Mesothelial cell of epicardium (in vitro differentiated cells): Measurements from ENCODE around the gene CASZ1. TPM values are rescaled to one million over a fixed set of nuclear protein-coding genes. Genes with fewer than 3 reads are reported as not detected.

Source experiments
- DNase-seq, 2 experiments: peaks; one replicate each; pipeline ENCODE4 v3.0.0; 2021; ENCODE audit warnings: low spot score in 2 of 2; ENCODE audit not compliant: unreplicated experiment in 2 of 2
- H3K27ac Mint-ChIP-seq: 2 replicates; pipeline ENCODE4 v1.8.0; 2021; ENCODE audit warnings: mixed read lengths
- H3K27me3 Mint-ChIP-seq: 2 replicates; pipeline ENCODE4 v1.8.0; 2021; ENCODE audit warnings: low read depth, mixed read lengths
- H3K36me3 Mint-ChIP-seq: 2 replicates; pipeline ENCODE4 v1.8.0; 2021; ENCODE audit warnings: mixed read lengths
- H3K4me1 Mint-ChIP-seq: 2 replicates; pipeline ENCODE4 v1.8.0; 2021; ENCODE audit warnings: mixed read lengths
- H3K4me3 Mint-ChIP-seq: 2 replicates; pipeline ENCODE4 v1.8.0; 2021; ENCODE audit warnings: mild to moderate bottlenecking, moderate library complexity, mixed read lengths
- H3K9me3 Mint-ChIP-seq: 2 replicates; pipeline ENCODE4 v1.8.0; 2021; ENCODE audit warnings: mixed read lengths
- total RNA-seq: library from RNA; stranded (reverse); gene quantifications from 3 replicates; pipeline ENCODE4 v1.2.1, GENCODE V29; 2021
- TF ChIP-seq, protein P1 (sequence below): fragments of 200-600 bp; sonication (generic); IDR thresholded peaks from one replicate; pipeline ENCODE4 v1.5.0; 2021; ENCODE audit warnings: antibody characterized with exemption; ENCODE audit not compliant: unreplicated experiment

Gene CASZ1
- total RNA-seq, 1 donor from 2014 or later, result 8.9 TPM

DNA sequence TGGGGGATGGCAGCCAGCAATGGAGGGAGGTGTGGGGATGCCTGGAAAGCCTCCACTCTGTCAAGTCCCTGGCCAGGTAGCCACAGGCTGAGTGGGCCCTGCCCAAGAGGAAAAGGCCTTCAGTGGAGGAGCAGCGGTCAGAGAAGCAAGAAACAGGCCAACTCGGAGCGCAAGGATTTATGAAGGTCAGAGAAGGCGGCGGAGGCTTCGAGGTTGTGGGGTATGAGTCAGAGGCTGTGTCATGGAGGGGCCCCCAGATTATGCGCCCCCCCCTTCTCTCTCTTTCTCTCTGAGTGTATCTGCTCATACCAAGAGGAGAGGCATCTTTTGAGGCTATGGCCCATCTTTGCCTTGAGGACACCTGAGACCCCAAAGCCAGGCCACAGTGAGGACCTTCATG lies 99.5 kb downstream of the CASZ1 start:
- H3K4me1 Mint-ChIP-seq, result peaks cover 44% of the 10 kb centered on the region
- H3K36me3 Mint-ChIP-seq, result no peaks in the 10 kb centered on the region
- TF ChIP-seq, protein P1, sequence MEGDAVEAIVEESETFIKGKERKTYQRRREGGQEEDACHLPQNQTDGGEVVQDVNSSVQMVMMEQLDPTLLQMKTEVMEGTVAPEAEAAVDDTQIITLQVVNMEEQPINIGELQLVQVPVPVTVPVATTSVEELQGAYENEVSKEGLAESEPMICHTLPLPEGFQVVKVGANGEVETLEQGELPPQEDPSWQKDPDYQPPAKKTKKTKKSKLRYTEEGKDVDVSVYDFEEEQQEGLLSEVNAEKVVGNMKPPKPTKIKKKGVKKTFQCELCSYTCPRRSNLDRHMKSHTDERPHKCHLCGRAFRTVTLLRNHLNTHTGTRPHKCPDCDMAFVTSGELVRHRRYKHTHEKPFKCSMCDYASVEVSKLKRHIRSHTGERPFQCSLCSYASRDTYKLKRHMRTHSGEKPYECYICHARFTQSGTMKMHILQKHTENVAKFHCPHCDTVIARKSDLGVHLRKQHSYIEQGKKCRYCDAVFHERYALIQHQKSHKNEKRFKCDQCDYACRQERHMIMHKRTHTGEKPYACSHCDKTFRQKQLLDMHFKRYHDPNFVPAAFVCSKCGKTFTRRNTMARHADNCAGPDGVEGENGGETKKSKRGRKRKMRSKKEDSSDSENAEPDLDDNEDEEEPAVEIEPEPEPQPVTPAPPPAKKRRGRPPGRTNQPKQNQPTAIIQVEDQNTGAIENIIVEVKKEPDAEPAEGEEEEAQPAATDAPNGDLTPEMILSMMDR, result no peak
- H3K27ac Mint-ChIP-seq, result no peak overlapping the region
- H3K9me3 Mint-ChIP-seq, result no peaks in the 10 kb centered on the region
- H3K27me3 Mint-ChIP-seq, result peaks cover 34% of the 10 kb centered on the region
- no peak overlapping the region for H3K4me3 Mint-ChIP-seq
- no peak for DNase-seq

DNA sequence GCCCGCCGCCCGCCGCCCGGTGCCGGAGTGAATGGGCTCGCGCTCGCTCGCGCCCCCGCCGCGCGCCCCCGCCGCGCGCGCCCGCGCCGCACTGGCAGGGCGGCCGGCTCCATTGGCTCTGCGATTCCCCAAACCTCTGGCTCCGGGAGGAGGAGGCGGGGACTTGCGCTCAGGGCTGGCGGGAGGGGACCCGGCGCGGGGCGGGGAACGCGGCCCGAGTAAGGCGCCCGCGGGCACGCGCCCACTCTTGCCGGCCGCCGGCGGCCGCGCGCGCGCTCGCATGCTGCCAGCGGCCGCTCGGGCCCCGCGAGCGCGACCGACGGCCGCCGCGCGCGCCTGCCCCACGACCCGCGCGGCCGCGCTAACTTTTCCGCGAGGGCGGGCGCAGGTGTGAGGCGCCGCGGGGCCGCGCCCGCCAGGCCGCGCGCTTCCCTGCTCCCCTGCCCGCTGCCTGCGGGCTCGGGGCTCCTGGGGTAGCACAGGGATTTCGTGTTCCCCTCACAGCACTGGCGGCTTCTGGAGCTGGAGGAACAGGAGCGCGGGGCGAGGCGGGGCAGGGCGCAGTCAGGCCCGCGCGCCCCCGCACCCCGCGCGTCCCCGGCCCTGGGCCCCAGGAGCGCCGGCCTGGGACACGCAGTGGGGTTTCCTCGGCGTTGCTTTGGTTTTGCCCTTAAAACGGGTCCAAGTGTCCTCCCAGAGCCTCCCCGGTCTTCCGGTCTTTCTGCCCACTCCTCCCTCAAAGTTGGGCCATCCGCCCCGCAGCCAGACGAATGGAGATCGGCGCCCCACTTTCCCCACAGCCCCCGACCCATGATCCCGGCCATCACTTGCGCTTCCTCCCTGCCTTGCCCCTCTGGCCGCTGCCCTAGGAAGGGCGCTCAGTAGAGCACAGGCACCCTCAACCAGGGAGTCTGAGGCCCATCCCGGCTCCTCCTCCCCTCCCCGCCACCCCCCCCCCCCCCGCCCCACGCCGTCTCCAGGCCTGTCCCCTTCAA lies 101.5 kb downstream of the CASZ1 start:
- peaks cover 39% of the 10 kb centered on the region for H3K4me1 Mint-ChIP-seq
- TF ChIP-seq, protein P1, result no peak
- H3K36me3 Mint-ChIP-seq, result no peaks in the 10 kb centered on the region
- peak; percentile 73 to 85 for DNase-seq
- peak overlapping the region; percentile 74 for H3K4me3 Mint-ChIP-seq
- peak overlapping the region; percentile 47 for H3K27ac Mint-ChIP-seq
- H3K9me3 Mint-ChIP-seq, result no peaks in the 10 kb centered on the region
- peaks cover 29% of the 10 kb centered on the region for H3K27me3 Mint-ChIP-seq

DNA sequence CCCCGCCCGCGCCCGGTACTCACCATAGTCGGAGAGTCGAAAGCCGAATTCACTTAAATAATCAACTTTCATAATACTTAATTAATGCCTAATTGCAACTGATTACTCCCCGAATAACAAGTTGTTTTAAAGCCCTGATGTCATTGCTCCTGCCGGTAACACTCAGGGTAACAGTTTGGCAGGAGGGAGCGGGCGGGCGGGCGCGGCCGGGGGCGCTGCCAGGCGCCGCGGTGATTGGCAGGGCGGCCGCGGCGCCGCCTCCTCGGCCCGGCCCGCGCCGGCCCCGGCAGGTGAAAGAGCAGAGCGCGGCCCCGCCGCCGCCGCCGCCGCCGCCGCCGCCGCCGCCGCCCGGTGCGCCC lies 102.2 kb downstream of the CASZ1 start:
- no peak for DNase-seq
- Mint-ChIP-seq H3K9me3 (no peaks in the 10 kb centered on the region), H3K4me3 (peak overlapping the region; percentile 68), H3K36me3 (no peaks in the 10 kb centered on the region), H3K27me3 (peaks cover 28% of the 10 kb centered on the region), H3K27ac (no peak overlapping the region), H3K4me1 (peaks cover 32% of the 10 kb centered on the region)
- TF ChIP-seq, protein P1, result no peak

DNA sequence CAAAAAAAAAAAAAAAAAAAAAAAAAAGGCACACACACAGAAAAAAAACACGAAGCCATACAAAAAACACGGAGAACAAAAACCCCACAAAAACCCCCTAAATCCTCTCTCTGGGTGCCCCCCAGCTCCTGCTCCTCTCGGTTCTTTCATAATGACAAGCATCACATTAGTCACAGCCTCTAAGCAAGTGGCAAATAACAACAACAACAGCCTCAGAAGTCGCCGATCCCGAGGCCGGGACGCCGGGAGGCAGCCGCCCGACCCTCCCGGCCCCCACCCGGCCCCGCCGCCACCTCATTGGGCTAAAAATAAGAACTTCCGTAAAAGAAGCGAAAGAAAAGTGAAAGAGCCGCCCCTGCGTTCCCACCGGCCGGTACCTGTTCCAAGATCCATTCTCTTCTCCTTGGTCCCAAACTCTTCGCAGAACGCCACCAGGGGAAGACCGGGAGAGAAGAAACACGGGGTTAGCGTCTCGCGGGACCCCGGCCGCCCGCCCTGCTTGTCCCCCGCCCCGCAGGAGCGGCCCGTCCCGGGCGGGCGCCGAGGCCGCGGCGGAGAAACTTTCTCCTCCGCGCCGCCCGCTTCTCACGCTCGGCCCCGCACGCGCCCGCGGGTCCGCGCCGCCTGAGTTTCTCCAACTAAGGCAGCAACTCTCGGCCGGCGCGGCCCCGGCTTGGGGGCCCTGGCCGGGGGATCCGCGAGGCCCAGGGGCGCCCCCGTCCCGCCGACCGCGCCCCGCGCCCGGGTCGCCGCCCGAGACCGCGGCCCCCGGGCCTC lies 102.8 kb downstream of the CASZ1 start:
- no peak overlapping the region for H3K27ac Mint-ChIP-seq
- peaks cover 31% of the 10 kb centered on the region for H3K4me1 Mint-ChIP-seq
- no peaks in the 10 kb centered on the region for H3K36me3 Mint-ChIP-seq
- peaks cover 28% of the 10 kb centered on the region for H3K27me3 Mint-ChIP-seq
- DNase-seq, result peak; percentile 52 to 61
- H3K4me3 Mint-ChIP-seq, result peak overlapping the region; percentile 71
- H3K9me3 Mint-ChIP-seq, result no peaks in the 10 kb centered on the region
- TF ChIP-seq, protein P1, result no peak

DNA sequence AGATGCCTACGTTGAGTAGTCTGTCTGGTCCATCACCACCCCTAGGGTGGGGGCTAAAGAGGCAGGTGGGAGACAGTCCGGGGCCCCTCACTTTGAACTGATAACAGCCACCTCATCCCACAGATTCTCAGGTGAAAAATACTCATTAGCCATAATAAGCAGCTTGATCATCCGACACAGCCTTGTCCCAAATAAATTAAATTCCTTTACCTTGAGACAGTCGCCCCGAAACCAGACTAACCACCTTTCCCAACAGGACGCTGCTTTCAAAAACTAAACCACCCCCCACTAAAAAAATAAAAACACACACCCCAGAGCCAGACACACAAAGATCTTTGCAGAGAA lies 103.3 kb downstream of the CASZ1 start:
- peaks cover 28% of the 10 kb centered on the region for H3K27me3 Mint-ChIP-seq
- H3K36me3 Mint-ChIP-seq, result no peaks in the 10 kb centered on the region
- no peaks in the 10 kb centered on the region for H3K9me3 Mint-ChIP-seq
- H3K4me3 Mint-ChIP-seq, result peak overlapping the region; percentile 71
- H3K4me1 Mint-ChIP-seq, result peaks cover 31% of the 10 kb centered on the region
- DNase-seq, result no peak
- TF ChIP-seq, protein P1, result no peak
- H3K27ac Mint-ChIP-seq, result no peak overlapping the region
